ENCODE results near the gene BEGAIN. TPM values are rescaled to one million over a fixed set of nuclear protein-coding genes. Genes with fewer than 3 reads are reported as not detected.

Gene BEGAIN
- total RNA-seq, 2 experiments from 2014 or later, result 0.76 TPM; not detected in 1

GRCh38 chr14:100619396-100620254 lies 32.4 kb upstream of the BEGAIN start:
- ChIA-PET CTCF (ENCODE audit: unreplicated experiment) (no interaction called here), POLR2A (no interaction called here)
- intact Hi-C loops (cut with micrococcal nuclease; ENCODE audit: unreplicated experiment), result no loop called here
- Histone ChIP-seq H2AFZ (ENCODE audit: low read length) (no peak overlapping the region), H3K9me2 (ENCODE audit: insufficient read depth, low read length) (no peaks in the 10 kb centered on the region), H4K20me1 (ENCODE audit: insufficient read depth, low read length) (no peaks in the 10 kb centered on the region), H3K4me2 (ENCODE audit: low read length) (no peak overlapping the region), H3K9me3 (ENCODE audit: low read length) (no peaks in the 10 kb centered on the region), H3K79me2 (ENCODE audit: insufficient read depth, low read depth, low read length) (no peaks in the 10 kb centered on the region), H3K27ac (ENCODE audit: low read depth, low read length, poor library complexity, severe bottlenecking) (no peak overlapping the region), H3K4me3 (ENCODE audit: low read depth, low read length, poor library complexity, severe bottlenecking) (no peak overlapping the region), H3K4me1 (ENCODE audit: insufficient read depth, low read length, poor library complexity, severe bottlenecking) (no peaks in the 10 kb centered on the region), H3K36me3 (ENCODE audit: insufficient read depth, low read length) (no peaks in the 10 kb centered on the region)
- TF ChIP-seq EZH2phosphoT487 (IDR thresholded peaks at IDR 0.05; ENCODE audit: borderline replicate concordance, low read depth, low read length), result no peak
- no peak for TF ChIP-seq CTCF (conservative IDR thresholded peaks at IDR 0.05; ENCODE audit: low read length)
- DNase-seq (ENCODE audit: low spot score), result no peak
- BruUV-seq (replicated peaks), result no TSS peak

GRCh38 chr14:100618763-100619320 lies 31.6 kb upstream of the BEGAIN start:
- ChIA-PET POLR2A (no interaction called here), CTCF (ENCODE audit: unreplicated experiment) (no interaction called here)
- BruUV-seq (replicated peaks), result no TSS peak
- intact Hi-C loops (cut with micrococcal nuclease; ENCODE audit: unreplicated experiment), result no loop called here
- no peak overlapping the region for H3K4me2 ChIP-seq (ENCODE audit: low read length)
- H2AFZ ChIP-seq (ENCODE audit: low read length), result no peak overlapping the region
- H3K9me2 ChIP-seq (ENCODE audit: insufficient read depth, low read length), result no peaks in the 10 kb centered on the region
- H3K4me3 ChIP-seq (ENCODE audit: low read depth, low read length, poor library complexity, severe bottlenecking), result no peak overlapping the region
- TF ChIP-seq CTCF (conservative IDR thresholded peaks at IDR 0.05; ENCODE audit: low read length), result no peak
- TF ChIP-seq EZH2phosphoT487 (IDR thresholded peaks at IDR 0.05; ENCODE audit: borderline replicate concordance, low read depth, low read length), result no peak
- no peak overlapping the region for H3K27ac ChIP-seq (ENCODE audit: low read depth, low read length, poor library complexity, severe bottlenecking)
- H3K9me3 ChIP-seq (ENCODE audit: low read length), result no peaks in the 10 kb centered on the region
- no peaks in the 10 kb centered on the region for H3K79me2 ChIP-seq (ENCODE audit: insufficient read depth, low read depth, low read length)
- H3K36me3 ChIP-seq (ENCODE audit: insufficient read depth, low read length), result no peaks in the 10 kb centered on the region
- H3K4me1 ChIP-seq (ENCODE audit: insufficient read depth, low read length, poor library complexity, severe bottlenecking), result no peaks in the 10 kb centered on the region
- DNase-seq (ENCODE audit: low spot score), result no peak
- H4K20me1 ChIP-seq (ENCODE audit: insufficient read depth, low read length), result no peaks in the 10 kb centered on the region

- Histone ChIP-seq H3K4me1 (ENCODE audit: insufficient read depth, low read length, poor library complexity, severe bottlenecking) (no peaks in the 10 kb centered on the region), H3K27ac (ENCODE audit: low read depth, low read length, poor library complexity, severe bottlenecking) (no peak overlapping the region), H3K36me3 (ENCODE audit: insufficient read depth, low read length) (no peaks in the 10 kb centered on the region), H3K4me2 (ENCODE audit: low read length) (no peak overlapping the region), H4K20me1 (ENCODE audit: insufficient read depth, low read length) (no peaks in the 10 kb centered on the region), H3K9me2 (ENCODE audit: insufficient read depth, low read length) (no peaks in the 10 kb centered on the region), H3K79me2 (ENCODE audit: insufficient read depth, low read depth, low read length) (no peaks in the 10 kb centered on the region), H3K4me3 (ENCODE audit: low read depth, low read length, poor library complexity, severe bottlenecking) (no peak overlapping the region), H2AFZ (ENCODE audit: low read length) (no peak overlapping the region), H3K9me3 (ENCODE audit: low read length) (no peaks in the 10 kb centered on the region)
- POLR2A ChIA-PET, result no interaction called here
- TF ChIP-seq EZH2phosphoT487 (IDR thresholded peaks at IDR 0.05; ENCODE audit: borderline replicate concordance, low read depth, low read length) (no peak), CTCF (conservative IDR thresholded peaks at IDR 0.05; ENCODE audit: low read length) (no peak)
- no peak for DNase-seq (ENCODE audit: low spot score)
- BruUV-seq (replicated peaks), result no TSS peak
- intact Hi-C loops (cut with micrococcal nuclease; ENCODE audit: unreplicated experiment), result no loop called here
- CTCF ChIA-PET (ENCODE audit: unreplicated experiment), result no interaction called here
Measured at GRCh38 chr14:100618318-100618693, 31.1 kb upstream of the BEGAIN start.
